ENCODE results near the gene UBAC2. TPM values are rescaled to one million over a fixed set of nuclear protein-coding genes. Genes with fewer than 3 reads are reported as not detected.
"Not testable (repeated sequence)": the region's sequence is repeated elsewhere in the genome, so short reads cannot be mapped to it uniquely, and the experiment has no call there.

UBAC2 gene
- total RNA-seq, 1 donor from 2014 or later = 57.7 TPM

DNA sequence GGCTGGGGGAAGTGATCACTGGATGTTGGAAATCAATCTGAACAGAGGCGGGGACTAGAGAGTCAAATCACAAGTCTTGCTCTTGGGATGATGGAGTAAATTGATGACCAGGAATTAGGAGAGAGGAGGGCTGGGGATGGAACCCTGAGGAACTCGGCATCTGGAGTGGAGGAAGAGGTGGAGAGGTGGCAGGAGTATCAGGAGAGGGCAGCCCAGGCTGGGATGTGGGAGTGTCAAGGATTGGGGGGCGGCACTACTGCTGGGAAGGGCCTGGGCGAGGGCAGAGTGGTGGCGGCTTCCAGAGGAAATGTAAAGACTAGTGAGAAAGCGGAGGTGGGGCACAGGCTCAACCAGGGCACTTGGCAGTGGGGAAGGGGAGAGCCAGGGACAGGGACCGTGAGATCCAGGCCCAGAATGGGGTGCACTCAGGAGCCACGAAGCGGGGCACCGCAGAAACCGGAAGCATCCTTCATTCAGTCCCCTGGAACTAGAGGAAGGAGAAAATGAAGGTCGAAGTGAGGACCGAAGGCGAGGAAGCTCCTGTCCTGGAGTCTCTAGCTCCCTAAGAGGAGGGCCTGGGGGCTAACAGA is 187.8 kb downstream of the UBAC2 start:
- no peaks in the 10 kb centered on the region for H3K4me1 ChIP-seq
- TF ChIP-seq POLR2AphosphoS5 (IDR thresholded peaks at IDR 0.05; ENCODE audit: insufficient read depth in 1 of 2, low read depth in 1 of 2) = no peak
- TF ChIP-seq, protein P1, sequence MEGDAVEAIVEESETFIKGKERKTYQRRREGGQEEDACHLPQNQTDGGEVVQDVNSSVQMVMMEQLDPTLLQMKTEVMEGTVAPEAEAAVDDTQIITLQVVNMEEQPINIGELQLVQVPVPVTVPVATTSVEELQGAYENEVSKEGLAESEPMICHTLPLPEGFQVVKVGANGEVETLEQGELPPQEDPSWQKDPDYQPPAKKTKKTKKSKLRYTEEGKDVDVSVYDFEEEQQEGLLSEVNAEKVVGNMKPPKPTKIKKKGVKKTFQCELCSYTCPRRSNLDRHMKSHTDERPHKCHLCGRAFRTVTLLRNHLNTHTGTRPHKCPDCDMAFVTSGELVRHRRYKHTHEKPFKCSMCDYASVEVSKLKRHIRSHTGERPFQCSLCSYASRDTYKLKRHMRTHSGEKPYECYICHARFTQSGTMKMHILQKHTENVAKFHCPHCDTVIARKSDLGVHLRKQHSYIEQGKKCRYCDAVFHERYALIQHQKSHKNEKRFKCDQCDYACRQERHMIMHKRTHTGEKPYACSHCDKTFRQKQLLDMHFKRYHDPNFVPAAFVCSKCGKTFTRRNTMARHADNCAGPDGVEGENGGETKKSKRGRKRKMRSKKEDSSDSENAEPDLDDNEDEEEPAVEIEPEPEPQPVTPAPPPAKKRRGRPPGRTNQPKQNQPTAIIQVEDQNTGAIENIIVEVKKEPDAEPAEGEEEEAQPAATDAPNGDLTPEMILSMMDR (IDR thresholded peaks at IDR 0.05) = no peak
- TF ChIP-seq POLR2A (IDR thresholded peaks at IDR 0.05) = no peak
- H3K9me3 ChIP-seq = no peaks in the 10 kb centered on the region
- no peak overlapping the region for H3K4me3 ChIP-seq
- no peak for DNase-seq (ENCODE audit: extremely low spot score in 2 of 2)
- intact Hi-C loops (cut with DNase I) = no loop called here
- no peaks in the 10 kb centered on the region for H3K27me3 ChIP-seq
- H3K36me3 ChIP-seq = peaks cover 0 to 12% of the 10 kb centered on the region in 2 donors
- H3K27ac ChIP-seq = no peak overlapping the region

DNA sequence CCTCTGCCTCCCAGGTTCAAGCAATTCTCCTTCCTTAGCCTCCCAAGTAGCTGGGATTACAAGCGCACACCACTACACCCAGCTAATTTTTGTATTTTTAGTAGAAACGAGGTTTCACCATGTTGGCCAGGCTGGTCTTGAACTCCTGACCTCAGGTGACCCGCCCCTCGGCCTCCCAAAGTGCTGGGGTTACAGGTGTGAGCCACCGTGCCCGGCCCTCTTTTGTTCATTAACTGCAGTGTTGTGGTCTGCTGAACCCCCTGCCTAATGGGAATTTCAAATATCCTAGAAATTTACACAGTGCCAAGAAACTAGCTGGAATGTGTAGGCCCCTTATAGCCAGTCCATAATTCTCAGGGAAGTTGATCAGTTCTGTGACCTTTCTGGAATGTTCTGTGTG is 188.4 kb downstream of the UBAC2 start:
- H3K27ac ChIP-seq; H3K4me3 ChIP-seq; H3K4me1 ChIP-seq; H3K27me3 ChIP-seq; DNase-seq (ENCODE audit: extremely low spot score in 2 of 2); H3K9me3 ChIP-seq; intact Hi-C loops (cut with DNase I): not testable (repeated sequence)
- peaks cover 0 to 12% of the 10 kb centered on the region in 2 donors for H3K36me3 ChIP-seq

DNA sequence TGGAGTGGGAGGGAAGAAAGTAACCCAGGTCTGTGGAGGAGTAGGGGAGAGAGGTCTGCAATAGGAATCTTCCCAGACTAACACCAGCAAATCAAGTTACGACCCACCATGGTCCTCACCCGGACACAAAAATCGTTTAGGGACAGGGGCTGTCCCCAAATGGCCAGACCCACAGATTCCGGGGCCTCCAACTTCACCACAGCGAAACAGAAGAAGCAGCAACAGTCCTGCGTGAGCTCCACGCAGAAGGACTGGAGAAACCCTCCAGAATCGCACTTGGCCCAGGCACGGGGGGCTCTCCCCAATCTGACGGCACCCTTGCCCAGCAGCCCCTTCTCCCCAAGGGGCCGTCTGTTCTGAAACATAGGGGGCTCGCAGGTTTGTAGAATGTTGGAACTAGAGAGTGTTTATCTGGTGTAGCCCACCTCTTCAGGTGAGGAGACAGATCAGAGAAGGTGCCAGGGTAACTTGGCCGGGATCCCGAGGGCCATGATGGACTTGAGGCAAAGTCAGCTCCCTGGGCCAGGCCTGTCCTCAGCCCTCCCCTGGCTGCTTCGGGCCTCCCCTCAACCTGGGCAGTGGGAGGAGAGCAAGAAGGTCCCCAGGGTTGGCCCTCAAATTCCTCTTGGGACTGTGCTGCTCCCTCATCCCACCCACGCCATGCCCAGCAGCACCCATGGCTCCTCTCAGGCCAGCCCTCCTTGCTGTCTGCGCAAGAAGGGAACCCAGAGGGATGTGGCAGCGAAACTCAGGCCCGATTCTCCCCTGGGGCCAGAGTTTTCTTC is 189.1 kb downstream of the UBAC2 start:
- no peak overlapping the region for H3K27ac ChIP-seq
- peaks cover 0 to 12% of the 10 kb centered on the region in 2 donors for H3K36me3 ChIP-seq
- no peaks in the 10 kb centered on the region for H3K4me1 ChIP-seq
- no peak for TF ChIP-seq POLR2A (IDR thresholded peaks at IDR 0.05)
- TF ChIP-seq, protein P1 (IDR thresholded peaks at IDR 0.05) = no peak
- TF ChIP-seq POLR2AphosphoS5 (IDR thresholded peaks at IDR 0.05; ENCODE audit: insufficient read depth in 1 of 2, low read depth in 1 of 2) = no peak
- H3K4me3 ChIP-seq = no peak overlapping the region
- no peaks in the 10 kb centered on the region for H3K27me3 ChIP-seq
- intact Hi-C loops (cut with DNase I) = no loop called here
- peak in 1 of 2 donors; percentile 55 for DNase-seq (ENCODE audit: extremely low spot score in 2 of 2)
- H3K9me3 ChIP-seq = no peaks in the 10 kb centered on the region

DNA sequence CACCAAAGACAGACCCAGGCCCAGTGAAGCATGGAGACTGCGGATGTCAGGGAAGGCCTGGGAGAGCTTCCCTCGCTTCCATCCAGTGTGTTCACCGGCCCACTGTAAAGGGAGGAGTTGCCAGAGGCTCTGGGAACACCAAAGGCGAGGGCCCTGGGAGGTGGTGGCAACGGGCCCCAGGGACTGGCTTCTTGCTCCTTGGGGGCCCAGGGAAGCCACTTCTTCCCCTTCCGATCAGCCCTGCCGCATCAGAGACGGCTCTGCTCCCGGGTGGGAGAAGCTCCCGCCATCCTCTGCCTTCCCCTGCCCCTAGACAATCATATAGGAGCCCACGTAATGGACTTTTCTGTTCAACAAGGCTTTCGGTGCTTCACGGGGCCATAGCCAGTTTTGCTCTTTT is 189.9 kb downstream of the UBAC2 start:
- Histone ChIP-seq H3K27ac (no peak overlapping the region), H3K4me3 (no peak overlapping the region), H3K4me1 (no peaks in the 10 kb centered on the region), H3K36me3 (peaks cover 0 to 12% of the 10 kb centered on the region in 2 donors), H3K27me3 (no peaks in the 10 kb centered on the region), H3K9me3 (no peaks in the 10 kb centered on the region)
- no peak for TF ChIP-seq POLR2A (IDR thresholded peaks at IDR 0.05)
- no peak for TF ChIP-seq POLR2AphosphoS5 (IDR thresholded peaks at IDR 0.05; ENCODE audit: insufficient read depth in 1 of 2, low read depth in 1 of 2)
- TF ChIP-seq, protein P1 (IDR thresholded peaks at IDR 0.05) = no peak
- no peak for DNase-seq (ENCODE audit: extremely low spot score in 2 of 2)
- intact Hi-C loops (cut with DNase I) = no loop called here

DNA sequence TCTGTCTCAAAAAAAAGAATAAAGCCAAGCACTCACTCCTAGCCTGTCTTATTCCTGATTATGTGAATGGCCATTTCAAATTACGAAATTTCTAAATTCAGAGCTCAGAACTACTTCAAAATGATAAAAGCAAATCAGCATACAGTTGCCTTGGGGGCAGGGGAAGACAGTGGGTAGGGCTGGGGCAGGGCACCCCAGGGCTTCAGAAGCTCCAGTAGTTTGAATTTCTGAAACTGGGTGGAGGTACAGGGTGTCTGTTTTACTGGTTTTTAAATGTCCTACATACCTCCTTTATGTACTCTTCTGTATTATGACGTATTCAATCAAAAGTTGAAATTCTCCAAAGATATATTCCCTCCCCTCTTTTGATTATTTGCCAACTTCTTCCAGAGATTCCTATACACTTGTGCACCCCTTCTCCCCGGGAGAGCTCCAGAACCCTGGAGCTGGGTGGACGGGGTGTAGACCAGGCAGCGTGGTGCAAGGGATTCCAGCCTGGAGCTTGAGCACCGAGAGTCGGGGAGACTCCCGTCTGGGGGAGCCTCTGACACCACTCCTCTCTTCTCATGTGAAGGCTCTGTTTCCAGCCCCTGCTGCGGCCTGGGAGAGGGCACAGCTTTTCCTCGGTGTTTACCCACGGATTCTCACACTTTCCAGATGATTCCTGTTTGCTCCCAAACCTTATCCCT is 191.3 kb downstream of the UBAC2 start:
- TF ChIP-seq POLR2AphosphoS5 (IDR thresholded peaks at IDR 0.05; ENCODE audit: insufficient read depth in 1 of 2, low read depth in 1 of 2) (no peak), POLR2A (IDR thresholded peaks at IDR 0.05) (no peak)
- TF ChIP-seq, protein P1 (IDR thresholded peaks at IDR 0.05) = no peak
- DNase-seq (ENCODE audit: extremely low spot score in 2 of 2) = no peak
- no peak overlapping the region for H3K27ac ChIP-seq
- H3K36me3 ChIP-seq = peaks cover 0 to 5% of the 10 kb centered on the region in 2 donors
- no peaks in the 10 kb centered on the region for H3K9me3 ChIP-seq
- H3K4me3 ChIP-seq = no peak overlapping the region
- H3K27me3 ChIP-seq = no peaks in the 10 kb centered on the region
- no peaks in the 10 kb centered on the region for H3K4me1 ChIP-seq
- intact Hi-C loops (cut with DNase I) = no loop called here
